Ectodermal cell (in vitro differentiated cells): ENCODE measurements around the gene ADCY2.

Experiments used
- H3K27ac ChIP-seq: 2 replicates; pipeline ENCODE4 v1.7.0; 2013; ENCODE audit warnings: mild to moderate bottlenecking, low read depth, low read length; ENCODE audit not compliant: insufficient read depth, poor library complexity, severe bottlenecking
- H3K27me3 ChIP-seq: 2 replicates; pipeline ENCODE4 v1.7.0; 2013; ENCODE audit warnings: mild to moderate bottlenecking, low read length; ENCODE audit not compliant: insufficient read depth, control insufficient read depth, poor library complexity, severe bottlenecking
- H3K36me3 ChIP-seq: one replicate; pipeline ENCODE4 v1.7.0; 2013; ENCODE audit warnings: low read length; ENCODE audit not compliant: control insufficient read depth, insufficient read depth
- H3K4me1 ChIP-seq: one replicate; pipeline ENCODE4 v1.7.0; 2013; ENCODE audit warnings: low read length; ENCODE audit not compliant: control insufficient read depth, insufficient read depth
- H3K4me3 ChIP-seq: 2 replicates; pipeline ENCODE4 v1.7.0; 2013; ENCODE audit warnings: low read depth, low read length, control low read depth; ENCODE audit not compliant: insufficient read depth
- H3K9me3 ChIP-seq: 2 replicates; pipeline ENCODE4 v1.7.0; 2013; ENCODE audit warnings: mild to moderate bottlenecking, low read length, moderate library complexity; ENCODE audit not compliant: control insufficient read depth
- WGBS, 2 experiments: methylation state at CpG; one replicate each; pipeline ENCODE4 v1.1.7; 2013; ENCODE audit warnings: missing lambda C conversion rate in 2 of 2; 5-methylcytosine and 5-hydroxymethylcytosine counted together

The ADCY2 gene

DNA sequence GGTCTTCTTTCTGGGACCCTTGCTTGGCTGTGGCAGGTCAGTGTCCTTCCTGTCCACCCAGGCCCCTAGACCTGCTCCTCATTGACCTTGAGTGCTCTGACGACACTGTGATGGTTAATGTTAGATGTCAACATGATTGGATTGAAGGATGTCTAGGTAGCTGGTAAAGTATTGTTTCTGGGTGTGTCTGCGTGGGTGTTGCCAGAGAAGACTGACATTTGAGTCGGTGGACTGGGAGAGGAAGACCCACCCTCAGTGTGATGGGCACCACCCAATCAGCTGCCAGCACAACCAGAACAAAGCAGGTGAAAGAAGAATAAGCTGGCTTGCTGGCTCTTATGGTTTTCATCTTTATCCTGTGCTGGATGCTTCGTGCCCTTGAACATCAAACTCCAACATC lies 380.5 kb downstream of the ADCY2 start:
- Histone ChIP-seq H3K4me3 (no peak overlapping the region), H3K27me3 (no peaks in the 10 kb centered on the region), H3K27ac (no peak overlapping the region), H3K9me3 (no peaks in the 10 kb centered on the region), H3K4me1 (no peaks in the 10 kb centered on the region), H3K36me3 (no peaks in the 10 kb centered on the region)
- 90 to 95% methylated on average over 4 of the region's 4 CpGs for WGBS, 2 experiments

- H3K4me3 ChIP-seq, result no peak overlapping the region
- H3K27ac ChIP-seq, result no peak overlapping the region
- H3K36me3 ChIP-seq, result no peaks in the 10 kb centered on the region
- H3K9me3 ChIP-seq, result no peaks in the 10 kb centered on the region
- H3K27me3 ChIP-seq, result no peaks in the 10 kb centered on the region
- 82 to 83% methylated on average over 10 of the region's 10 CpGs for WGBS, 2 experiments
- peaks cover 4% of the 10 kb centered on the region for H3K4me1 ChIP-seq
Observed at GRCh38 chr5:7779019-7780005, 383.4 kb downstream of the ADCY2 start.

GRCh38 chr5:7781899-7782298 lies 386.0 kb downstream of the ADCY2 start:
- Histone ChIP-seq H3K27ac (no peak overlapping the region), H3K36me3 (no peaks in the 10 kb centered on the region), H3K9me3 (no peaks in the 10 kb centered on the region), H3K4me3 (no peak overlapping the region), H3K27me3 (no peaks in the 10 kb centered on the region), H3K4me1 (peaks cover 4% of the 10 kb centered on the region)
- 59 to 62% methylated on average over 3 of the region's 3 CpGs for WGBS, 2 experiments

DNA sequence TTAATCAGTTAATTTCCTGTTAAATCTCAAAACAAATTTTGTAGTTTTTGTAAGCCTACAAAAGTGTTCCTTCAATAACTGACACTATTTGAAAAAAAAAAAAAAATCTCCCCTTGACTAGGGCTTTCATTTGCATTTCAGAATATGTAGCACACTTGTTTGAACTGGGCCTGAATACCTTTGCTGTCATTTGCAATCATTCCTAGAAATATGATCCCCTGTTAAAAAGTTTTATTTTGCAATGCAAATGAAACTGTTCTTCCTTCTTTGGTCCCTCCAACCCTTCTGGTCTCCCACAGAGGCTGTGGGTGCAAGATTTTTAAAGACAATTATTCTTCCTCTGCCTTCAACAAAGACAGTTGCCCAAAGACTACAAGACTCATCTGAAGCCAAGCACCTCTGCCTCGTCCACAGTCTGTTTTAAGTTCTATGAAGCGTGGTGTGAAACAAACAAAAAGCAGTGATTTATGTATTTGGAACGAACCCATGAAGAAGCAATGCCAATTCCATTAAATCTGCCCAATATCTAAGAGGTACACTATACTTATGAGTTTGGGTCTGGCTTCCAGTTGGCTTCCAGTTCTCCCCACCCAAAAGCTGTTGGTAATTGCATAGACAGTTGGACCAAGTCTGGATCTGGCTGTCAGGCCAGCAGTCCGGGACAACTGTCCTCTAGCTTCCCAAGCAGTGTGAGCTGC lies 388.9 kb downstream of the ADCY2 start:
- no peak overlapping the region for H3K27ac ChIP-seq
- peaks cover 4% of the 10 kb centered on the region for H3K4me1 ChIP-seq
- WGBS, 2 experiments, result 81 to 88% methylated on average over 3 to 4 of the region's 4 CpGs
- H3K27me3 ChIP-seq, result no peaks in the 10 kb centered on the region
- no peaks in the 10 kb centered on the region for H3K36me3 ChIP-seq
- no peak overlapping the region for H3K4me3 ChIP-seq
- H3K9me3 ChIP-seq, result no peaks in the 10 kb centered on the region

DNA sequence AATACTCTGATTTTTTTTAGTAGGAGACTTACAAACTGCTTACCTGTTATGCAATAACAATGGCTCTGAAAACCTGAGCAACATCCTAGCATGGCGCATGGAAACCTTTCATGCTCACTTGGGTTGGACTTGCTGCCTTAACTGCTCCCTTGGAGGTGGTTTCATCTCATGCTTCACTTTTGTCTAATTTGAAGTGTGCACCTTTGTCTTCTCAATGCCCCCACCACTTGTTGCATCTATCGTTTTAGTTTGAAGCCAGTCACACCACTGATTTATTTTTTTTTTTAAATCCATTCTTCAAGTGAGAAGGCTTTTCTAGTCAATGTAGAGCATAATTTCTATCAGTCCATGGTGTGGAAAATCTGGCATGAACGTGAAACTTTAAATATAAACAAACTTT lies 391.8 kb downstream of the ADCY2 start:
- 88 to 100% methylated on average over 2 to 3 of the region's 3 CpGs for WGBS, 2 experiments

GRCh38 chr5:7789567-7789966 lies 393.6 kb downstream of the ADCY2 start:
- Histone ChIP-seq H3K27ac (no peak overlapping the region), H3K9me3 (no peaks in the 10 kb centered on the region), H3K4me1 (peaks cover 7% of the 10 kb centered on the region), H3K27me3 (no peaks in the 10 kb centered on the region), H3K4me3 (no peak overlapping the region), H3K36me3 (no peaks in the 10 kb centered on the region)
- 90 to 93% methylated on average over 7 of the region's 7 CpGs for WGBS, 2 experiments

More for the DNA sequence above, 391.8 kb downstream of the ADCY2 start:
- H3K4me3 ChIP-seq, result no peak overlapping the region
- no peaks in the 10 kb centered on the region for H3K36me3 ChIP-seq
- H3K4me1 ChIP-seq, result peaks cover 2% of the 10 kb centered on the region
- H3K27ac ChIP-seq, result no peak overlapping the region
- no peaks in the 10 kb centered on the region for H3K9me3 ChIP-seq
- H3K27me3 ChIP-seq, result no peaks in the 10 kb centered on the region

DNA sequence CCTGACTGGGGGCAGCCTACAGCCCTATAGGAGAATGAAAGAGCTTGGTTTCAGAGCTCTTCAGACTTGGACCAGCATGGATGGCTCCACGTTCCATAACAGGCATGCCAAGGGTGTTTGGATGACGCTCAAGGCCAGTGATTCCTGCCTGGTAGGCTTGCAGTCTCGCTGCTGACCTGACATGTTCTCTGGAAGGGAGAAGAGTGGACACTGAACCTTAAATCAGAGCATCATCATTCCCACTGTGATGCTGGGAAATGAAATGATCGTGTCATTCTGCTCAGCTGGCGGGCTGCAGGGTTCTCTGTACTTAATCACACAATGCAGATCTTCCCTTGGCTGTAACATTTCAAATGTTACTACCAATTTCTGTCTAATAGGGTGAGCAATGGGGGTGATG lies 398.0 kb downstream of the ADCY2 start:
- no peaks in the 10 kb centered on the region for H3K27me3 ChIP-seq
- H3K36me3 ChIP-seq, result no peaks in the 10 kb centered on the region
- H3K4me1 ChIP-seq, result peaks cover 17% of the 10 kb centered on the region
- no peaks in the 10 kb centered on the region for H3K9me3 ChIP-seq
- H3K27ac ChIP-seq, result no peak overlapping the region
- WGBS, 2 experiments, result 87 to 93% methylated on average over 5 of the region's 5 CpGs
- no peak overlapping the region for H3K4me3 ChIP-seq

GRCh38 chr5:7794311-7794710 lies 398.4 kb downstream of the ADCY2 start:
- Histone ChIP-seq H3K4me3 (no peak overlapping the region), H3K36me3 (no peaks in the 10 kb centered on the region), H3K9me3 (no peaks in the 10 kb centered on the region), H3K27me3 (no peaks in the 10 kb centered on the region), H3K27ac (no peak overlapping the region), H3K4me1 (peaks cover 17% of the 10 kb centered on the region)
- WGBS, 2 experiments, result 39 to 51% methylated on average over 4 to 5 of the region's 5 CpGs

GRCh38 chr5:7794823-7795222 lies 398.9 kb downstream of the ADCY2 start:
- Histone ChIP-seq H3K4me1 (peaks cover 17% of the 10 kb centered on the region), H3K9me3 (no peaks in the 10 kb centered on the region), H3K36me3 (no peaks in the 10 kb centered on the region), H3K4me3 (no peak overlapping the region), H3K27ac (no peak overlapping the region), H3K27me3 (no peaks in the 10 kb centered on the region)
- WGBS, 2 experiments, result 85 to 91% methylated on average over 1 of the region's 1 CpG

DNA sequence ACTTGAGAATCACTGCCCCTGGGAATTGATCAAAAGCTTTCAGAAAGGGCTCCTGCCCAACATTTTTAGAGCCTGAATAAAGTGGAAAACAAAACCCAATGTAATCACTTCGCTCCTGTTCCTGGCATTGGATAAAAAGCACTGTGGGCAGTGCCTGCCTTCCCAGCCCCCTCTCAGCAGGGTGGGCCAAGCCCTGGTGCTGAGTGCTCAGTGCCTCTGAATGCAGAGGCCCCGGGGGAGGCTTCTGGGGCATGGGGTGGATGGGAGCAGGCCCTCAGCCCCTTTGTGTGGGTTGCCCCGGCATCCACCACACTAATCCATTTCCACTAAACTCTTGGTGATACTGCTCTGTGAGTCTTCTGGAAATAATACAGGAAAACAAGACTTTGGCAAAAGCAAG lies 399.4 kb downstream of the ADCY2 start:
- no peaks in the 10 kb centered on the region for H3K9me3 ChIP-seq
- H3K4me1 ChIP-seq, result peaks cover 17% of the 10 kb centered on the region
- H3K27ac ChIP-seq, result no peak overlapping the region
- WGBS, 2 experiments, result 33 to 46% methylated on average over 2 to 3 of the region's 3 CpGs
- no peaks in the 10 kb centered on the region for H3K27me3 ChIP-seq
- no peak overlapping the region for H3K4me3 ChIP-seq
- H3K36me3 ChIP-seq, result no peaks in the 10 kb centered on the region
